Endothelial cell of umbilical vein (primary cell): ENCODE measurements around the gene GNAZ.
"Not testable (repeated sequence)": the region's sequence is repeated elsewhere in the genome, so short reads cannot be mapped to it uniquely, and the experiment has no call there.

Experiments used
- CTCF ChIP-seq, 2 donors: IDR thresholded peaks; 1 replicate in 1 of 2; 2 replicates in 1 of 2; pipeline ENCODE4 v1.5.1; 2011; ENCODE audit warnings: low read length in 2 of 2, mild to moderate bottlenecking in 2 of 2, moderate library complexity in 2 of 2, control low read depth in 1 of 2, inconsistent platforms in 1 of 2, low read depth in 1 of 2; ENCODE audit not compliant: insufficient read depth in 1 of 2; ENCODE audit errors: extremely low read depth in 1 of 2
- EZH2 ChIP-seq: IDR thresholded peaks from 2 replicates; pipeline ENCODE4 v1.6.1; 2012; ENCODE audit warnings: borderline replicate concordance, low read depth, mild to moderate bottlenecking, moderate library complexity, low read length, inconsistent platforms; ENCODE audit not compliant: severe bottlenecking
- GATA2 ChIP-seq: IDR thresholded peaks from 2 replicates; pipeline ENCODE4 v1.7.0; 2011; ENCODE audit warnings: low read depth, mild to moderate bottlenecking, moderate library complexity, mixed read lengths, low read length; ENCODE audit not compliant: insufficient read length, insufficient read depth
- MAX ChIP-seq: IDR thresholded peaks from 2 replicates; pipeline ENCODE4 v1.6.1; 2011; ENCODE audit not compliant: insufficient read depth, insufficient read length
- POLR2A ChIP-seq: IDR thresholded peaks from 2 replicates; pipeline ENCODE4 v1.6.1; 2012; ENCODE audit warnings: low read depth, mild to moderate bottlenecking, control low read depth, low read length
- POLR2AphosphoS5 ChIP-seq: IDR thresholded peaks from 2 replicates; pipeline ENCODE4 v1.6.1; 2012; ENCODE audit warnings: low read depth, mild to moderate bottlenecking, control low read depth, low read length, moderate library complexity; ENCODE audit not compliant: insufficient read depth

GRCh38 chr22:23027849-23028248 lies 42.5 kb upstream of the GNAZ start:
- not testable (repeated sequence) for TF ChIP-seq POLR2AphosphoS5; POLR2A; MAX; GATA2; CTCF (IDR thresholded peaks at IDR 0.05; ENCODE audit: extremely low read depth in 1 of 2, insufficient read depth in 1 of 2, low read depth in 1 of 2, low read length in 2 of 2); EZH2
